ENCODE measurements around the gene IGFBPL1.

DNA sequence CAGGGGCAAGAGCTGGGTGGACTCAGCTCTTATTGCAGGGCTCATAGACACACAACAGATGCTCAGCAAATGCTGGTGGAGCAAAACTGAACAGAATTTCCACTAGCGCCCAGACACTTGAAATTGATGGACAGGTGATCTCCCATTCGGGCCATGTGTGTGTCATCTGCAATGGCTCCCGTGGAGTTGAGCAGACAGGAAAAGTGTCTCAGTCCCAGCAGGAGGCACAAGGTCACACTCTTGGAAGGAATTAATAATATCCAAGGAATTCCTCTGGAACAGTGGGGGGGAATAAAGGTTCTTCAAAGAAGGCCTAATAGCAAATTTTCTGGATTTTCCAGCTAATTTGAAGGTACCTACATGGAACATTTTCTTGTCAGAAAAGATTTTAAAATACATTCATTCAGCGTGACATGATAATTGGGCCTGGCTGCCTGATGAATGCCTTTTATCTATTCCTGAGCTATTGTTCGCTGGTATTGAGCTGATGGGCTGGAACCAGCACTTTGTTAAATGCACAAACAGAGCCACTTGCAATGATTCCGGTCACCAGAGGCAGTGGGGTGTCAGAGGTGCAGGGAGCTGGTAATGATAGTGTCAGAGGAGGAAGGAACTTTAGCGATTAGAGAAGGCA, 63.3 kb downstream of the IGFBPL1 start:
- TF ChIP-seq, protein P1, sequence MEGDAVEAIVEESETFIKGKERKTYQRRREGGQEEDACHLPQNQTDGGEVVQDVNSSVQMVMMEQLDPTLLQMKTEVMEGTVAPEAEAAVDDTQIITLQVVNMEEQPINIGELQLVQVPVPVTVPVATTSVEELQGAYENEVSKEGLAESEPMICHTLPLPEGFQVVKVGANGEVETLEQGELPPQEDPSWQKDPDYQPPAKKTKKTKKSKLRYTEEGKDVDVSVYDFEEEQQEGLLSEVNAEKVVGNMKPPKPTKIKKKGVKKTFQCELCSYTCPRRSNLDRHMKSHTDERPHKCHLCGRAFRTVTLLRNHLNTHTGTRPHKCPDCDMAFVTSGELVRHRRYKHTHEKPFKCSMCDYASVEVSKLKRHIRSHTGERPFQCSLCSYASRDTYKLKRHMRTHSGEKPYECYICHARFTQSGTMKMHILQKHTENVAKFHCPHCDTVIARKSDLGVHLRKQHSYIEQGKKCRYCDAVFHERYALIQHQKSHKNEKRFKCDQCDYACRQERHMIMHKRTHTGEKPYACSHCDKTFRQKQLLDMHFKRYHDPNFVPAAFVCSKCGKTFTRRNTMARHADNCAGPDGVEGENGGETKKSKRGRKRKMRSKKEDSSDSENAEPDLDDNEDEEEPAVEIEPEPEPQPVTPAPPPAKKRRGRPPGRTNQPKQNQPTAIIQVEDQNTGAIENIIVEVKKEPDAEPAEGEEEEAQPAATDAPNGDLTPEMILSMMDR (IDR thresholded peaks at IDR 0.05): no peak
- no peak for TF ChIP-seq EZH2 (IDR thresholded peaks at IDR 0.05; ENCODE audit: borderline replicate concordance, insufficient read depth, low read depth, low read length, poor library complexity, severe bottlenecking)

Data from B cell (primary cell).